RCC 7860 (cell line): ENCODE measurements around the gene SCAMP1.

Experiments used
- DNase-seq: peaks from one replicate; pipeline ENCODE4 v3.0.0-alpha.2; 2015; ENCODE audit warnings: low spot score
- FAIRE-seq: peaks from 2 replicates; lab custom pipeline; 2012; peaks lifted over from hg19 to GRCh38; lab: Jason Lieb, UNC

SCAMP1 gene

DNA sequence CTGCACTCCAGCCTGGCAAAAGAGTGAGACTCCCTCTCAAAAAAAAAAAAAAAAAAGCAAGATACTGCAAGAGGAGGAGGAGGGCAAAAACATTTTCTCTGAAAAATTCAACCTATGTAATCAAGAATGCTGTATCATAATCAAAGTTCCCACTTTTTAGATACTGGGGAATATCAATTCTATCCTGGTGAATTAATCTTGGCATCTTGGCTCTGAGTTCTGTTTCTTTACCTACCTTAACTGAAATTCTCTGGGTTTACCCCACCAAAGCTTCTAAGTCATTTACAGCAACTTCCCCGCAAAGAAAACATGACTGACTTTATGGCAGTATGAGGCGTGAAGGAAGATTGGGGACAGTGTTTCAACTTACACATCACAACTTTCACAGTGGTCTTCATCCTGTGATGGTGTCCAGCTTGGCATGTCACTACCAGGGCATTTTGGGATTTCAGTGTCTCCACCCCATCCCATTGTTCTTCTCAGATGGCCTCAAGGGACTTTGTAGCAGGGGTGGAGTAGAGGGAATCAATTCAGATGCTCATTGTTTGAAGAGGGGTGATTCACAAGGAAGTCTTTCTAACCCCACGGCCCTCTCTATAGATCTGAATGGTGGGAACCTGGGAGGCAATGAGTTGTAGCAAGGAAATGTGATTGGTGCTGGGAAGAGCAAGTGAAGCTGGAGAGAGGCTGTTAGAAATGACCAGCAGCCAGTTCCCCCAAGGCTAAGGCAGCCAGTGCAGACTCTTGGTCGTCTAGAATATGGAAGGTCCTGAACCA lies 130.5 kb downstream of the SCAMP1 start:
- FAIRE-seq, result no peak
- DNase-seq, result no peak

DNA sequence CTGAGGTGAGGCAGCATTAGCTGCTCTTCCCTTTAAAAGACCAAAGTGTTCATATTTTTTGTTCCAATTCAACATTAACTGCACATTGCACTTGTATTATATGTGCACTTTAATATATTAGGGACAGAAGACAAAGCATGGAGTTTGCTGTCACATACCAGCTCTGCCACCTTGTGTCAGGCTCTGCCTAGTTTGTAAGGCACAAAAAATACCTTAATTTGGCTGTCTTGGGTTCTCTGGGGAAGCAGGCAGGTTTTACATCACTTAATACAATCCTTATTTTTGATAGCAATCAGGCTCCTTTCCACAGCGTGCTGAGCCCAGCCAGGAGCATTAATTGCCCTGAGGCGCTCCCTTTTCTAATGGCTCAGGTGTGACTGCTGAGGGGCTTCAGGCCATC lies 131.8 kb downstream of the SCAMP1 start:
- FAIRE-seq (no peak), DNase-seq (no peak)

DNA sequence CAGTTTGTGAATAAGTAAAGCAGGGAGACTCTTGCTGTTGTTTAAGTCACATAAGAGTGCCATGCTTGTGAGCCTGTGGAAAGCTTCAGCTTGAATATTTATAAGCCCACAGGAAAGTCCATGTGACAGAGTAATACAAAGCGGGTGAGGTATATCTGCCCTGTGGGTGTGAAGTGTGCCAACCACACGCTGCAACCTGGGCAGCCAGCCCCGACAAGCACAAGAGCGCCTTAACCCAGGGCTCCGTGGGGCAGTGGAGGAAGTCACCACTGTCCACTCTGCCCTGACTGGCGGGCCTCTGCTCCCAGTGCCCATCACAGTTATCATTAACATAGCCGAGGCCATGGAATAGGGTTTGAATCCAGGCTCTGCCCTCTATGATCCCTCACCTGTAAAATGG lies 132.2 kb downstream of the SCAMP1 start:
- FAIRE-seq, result no peak

DNA sequence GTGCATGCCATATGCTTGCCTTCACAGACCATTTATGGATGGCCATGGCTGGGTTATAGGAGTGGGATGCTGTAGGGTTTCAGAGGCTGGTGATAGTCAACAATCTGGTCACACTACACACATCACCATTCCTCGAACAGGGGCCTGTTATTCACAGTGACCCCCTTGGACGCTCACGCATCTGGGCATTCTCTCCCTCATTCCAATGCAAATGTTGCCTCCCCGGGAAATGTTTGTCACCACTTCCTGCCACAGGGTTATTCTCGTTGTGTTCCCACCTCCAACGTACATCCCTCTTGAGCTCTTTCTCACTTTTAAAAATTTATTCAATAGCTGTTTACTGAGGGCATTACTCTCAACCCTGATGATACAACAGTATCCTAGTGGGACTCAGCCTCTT lies 135.4 kb downstream of the SCAMP1 start:
- FAIRE-seq (no peak), DNase-seq (no peak)

More for the DNA sequence above, 132.2 kb downstream of the SCAMP1 start:
- DNase-seq, result no peak

DNA sequence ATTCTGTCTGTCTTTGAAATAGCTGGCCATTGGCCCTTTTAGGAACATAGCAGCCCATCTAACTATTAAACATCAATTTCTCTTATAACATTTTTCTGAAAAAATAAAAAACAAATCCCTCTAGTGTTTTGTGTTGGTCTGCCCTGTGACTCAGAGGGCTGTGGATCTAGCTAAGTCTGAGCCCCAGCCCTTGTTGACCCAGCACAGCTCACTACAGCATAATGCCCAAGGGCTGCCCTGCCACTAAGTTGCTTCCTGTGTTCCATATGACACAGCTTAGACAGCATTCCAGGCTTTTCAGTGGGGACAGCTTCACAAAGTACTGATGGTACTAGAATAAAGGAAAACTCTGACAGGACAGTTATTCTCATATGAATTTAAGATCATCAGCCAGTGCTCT lies 136.0 kb downstream of the SCAMP1 start:
- DNase-seq, result no peak
- no peak for FAIRE-seq

DNA sequence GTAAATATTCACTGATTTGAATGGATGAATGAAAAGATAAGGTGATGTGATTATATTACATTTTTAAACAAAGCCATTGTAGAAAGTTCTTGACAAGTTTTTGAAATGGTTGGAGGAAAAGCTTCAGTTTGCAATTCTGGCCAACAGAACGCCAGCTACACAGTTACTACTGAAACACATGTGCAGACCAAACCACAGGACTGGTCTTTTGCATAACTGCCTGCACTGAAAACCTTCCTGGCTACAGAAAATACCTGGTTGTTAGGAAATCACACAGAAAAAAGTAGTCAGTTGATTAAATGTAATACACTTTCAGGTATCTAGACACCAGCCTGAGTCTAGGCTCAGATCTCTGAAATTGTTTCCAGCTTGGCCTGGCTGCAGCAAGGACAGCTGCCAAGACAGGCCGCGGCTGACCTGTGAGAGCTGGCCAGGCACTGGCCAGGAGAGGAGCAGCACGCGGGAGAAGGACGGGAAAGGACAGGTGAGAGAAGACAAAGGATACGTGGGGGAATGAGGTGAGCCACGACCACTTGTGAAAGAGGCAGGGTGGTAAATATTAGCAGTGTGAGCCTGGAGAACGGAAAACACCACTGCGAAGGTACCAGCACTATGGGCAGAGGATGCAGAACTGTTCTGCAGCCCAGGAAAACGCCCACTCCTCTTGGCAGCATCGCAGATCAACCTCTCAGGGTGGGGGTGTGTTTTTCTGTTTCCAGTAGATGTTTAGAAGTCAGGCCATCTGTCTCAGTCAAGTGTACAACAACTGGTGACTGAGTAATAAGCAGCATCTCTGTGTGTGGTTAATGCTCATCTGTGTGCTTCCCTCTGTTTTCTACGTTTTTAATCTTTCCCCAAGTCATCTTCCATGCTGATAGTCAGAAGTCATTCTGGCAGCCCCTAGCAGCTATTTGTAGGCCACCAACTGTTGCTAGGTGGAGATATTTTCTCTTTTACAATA lies 137.4 kb downstream of the SCAMP1 start:
- FAIRE-seq, result no peak
- no peak for DNase-seq

DNA sequence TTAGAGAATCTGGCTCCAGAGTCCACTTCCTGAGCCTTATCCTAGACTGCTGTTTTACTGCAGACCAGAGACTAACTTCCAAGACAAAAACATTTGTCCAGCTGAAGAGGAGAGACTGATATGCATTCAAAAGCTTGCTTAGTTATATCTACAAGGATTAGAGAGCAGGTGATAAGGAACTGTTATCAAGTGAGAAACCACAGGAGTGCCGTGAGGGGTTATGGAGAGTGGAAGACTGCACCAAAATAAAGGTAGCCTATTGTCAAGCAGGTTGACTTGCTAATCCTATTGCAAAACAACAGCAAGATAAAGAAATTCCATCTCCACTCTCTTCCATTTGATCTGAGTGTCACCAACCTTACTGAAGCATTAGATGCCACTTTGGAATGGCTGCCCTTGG lies 139.1 kb downstream of the SCAMP1 start:
- no peak for FAIRE-seq
- no peak for DNase-seq

DNA sequence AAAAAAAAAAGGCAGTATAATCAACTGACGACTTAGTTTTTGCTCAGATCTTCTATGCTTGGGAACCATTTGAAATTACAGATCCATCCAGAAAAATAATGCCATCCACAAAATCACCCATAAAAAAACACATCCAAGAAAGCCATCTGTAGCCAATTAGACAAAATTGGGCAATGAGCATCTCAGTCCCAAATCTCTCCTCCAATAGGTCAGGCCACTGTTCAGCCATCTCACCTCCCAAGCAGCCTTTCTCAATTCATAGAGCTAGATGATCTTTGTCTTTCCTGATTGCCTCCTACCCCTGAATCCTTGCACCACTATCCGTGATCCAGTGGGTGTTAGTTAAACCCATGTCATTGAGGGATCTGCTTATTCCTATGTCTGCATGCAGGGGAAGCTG lies 139.6 kb downstream of the SCAMP1 start:
- FAIRE-seq, result no peak
- DNase-seq, result no peak

DNA sequence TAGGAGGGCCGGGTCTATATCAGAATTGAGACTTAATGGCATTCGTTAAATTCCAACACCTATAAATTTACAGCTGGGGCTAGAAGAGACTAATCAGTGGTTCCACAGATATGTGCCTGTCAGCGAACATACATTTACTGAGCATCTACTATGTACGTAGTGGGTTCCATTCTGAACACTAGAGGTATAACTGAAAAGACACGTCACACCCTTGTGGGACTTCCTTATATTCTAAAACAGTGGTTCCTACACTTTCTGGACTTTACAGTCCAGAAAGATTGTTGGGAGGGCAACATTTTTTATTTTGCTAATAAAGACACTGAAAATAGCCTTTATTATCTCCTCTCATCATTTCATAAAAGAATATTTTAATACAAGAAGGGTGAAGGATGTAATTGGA lies 140.5 kb downstream of the SCAMP1 start:
- no peak for FAIRE-seq
- DNase-seq, result no peak

DNA sequence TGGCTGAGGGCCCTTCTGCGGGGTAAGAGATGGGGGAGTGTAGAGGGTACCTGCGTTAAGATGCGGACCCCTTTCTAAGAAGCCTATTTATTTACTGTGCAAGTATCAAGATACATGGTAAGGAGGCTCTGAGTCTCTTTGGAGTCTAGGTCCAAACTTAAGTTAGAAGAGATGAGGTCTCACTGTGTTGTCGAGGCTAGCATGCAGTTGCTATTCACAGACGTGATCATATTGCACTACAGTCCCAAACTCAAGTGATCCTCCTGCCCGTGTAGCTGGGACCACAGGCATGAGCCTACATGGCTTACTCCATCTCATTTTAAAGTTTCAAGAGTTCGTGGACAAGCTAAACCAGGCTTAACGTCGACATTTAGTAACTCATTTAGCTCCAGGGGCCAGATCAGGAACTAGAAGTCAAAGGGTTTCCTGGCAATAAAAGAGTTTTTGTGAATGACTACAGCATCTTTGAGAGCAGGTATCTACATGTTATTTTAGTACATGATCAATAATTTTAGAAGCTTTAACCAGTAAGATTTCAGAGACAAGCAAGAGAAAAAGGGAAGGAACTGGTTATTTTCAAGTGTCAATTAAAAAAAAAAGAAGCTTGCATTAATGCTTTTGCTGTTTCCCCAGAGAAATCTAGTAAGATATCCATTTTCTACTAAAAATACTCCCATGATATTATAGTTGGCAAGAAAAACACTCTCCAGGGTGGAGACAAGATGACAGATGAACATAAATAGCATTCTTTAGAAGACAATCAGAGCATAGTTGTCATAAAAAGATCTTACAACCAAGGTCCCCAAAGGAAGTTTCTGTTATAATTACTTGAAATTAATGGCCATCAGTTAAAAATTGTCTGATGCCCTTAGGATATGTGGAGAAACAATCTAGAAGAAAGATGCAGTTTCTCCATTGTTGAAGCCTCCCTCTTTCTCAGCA lies 141.3 kb downstream of the SCAMP1 start:
- DNase-seq, result no peak
- no peak for FAIRE-seq

DNA sequence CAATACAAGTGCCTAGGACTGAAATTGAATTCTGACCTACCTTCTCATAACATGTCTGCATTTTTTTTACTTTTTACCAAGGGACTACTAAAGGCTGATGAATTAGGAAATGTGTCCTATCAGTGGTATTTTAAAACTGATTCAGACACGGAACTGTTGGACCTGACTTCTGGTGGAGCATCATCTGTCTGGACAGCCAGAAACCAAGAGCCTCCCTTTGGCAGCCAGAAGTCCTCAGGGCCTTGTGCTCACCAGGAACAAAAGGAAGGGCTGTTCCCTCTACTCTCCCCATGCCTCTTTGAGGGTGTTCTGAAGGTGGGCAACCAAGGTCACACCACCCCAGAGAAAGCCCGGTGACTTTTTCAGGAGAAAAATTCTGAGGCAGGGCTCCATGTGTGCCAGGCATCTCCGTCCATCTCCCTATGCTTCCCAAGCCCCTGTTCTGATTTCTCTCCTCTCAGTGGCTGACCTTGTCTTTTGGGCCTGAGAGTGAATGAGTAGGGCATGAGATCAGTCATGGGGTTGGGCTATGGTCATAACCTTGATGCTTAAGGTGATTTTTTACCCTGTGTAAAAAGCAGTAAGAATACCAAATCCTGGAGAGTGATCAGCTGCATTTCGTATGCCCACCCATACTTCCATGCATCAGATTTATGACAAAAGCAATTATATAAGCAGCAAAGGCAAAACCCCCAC lies 143.7 kb downstream of the SCAMP1 start:
- no peak for FAIRE-seq
- DNase-seq, result no peak

DNA sequence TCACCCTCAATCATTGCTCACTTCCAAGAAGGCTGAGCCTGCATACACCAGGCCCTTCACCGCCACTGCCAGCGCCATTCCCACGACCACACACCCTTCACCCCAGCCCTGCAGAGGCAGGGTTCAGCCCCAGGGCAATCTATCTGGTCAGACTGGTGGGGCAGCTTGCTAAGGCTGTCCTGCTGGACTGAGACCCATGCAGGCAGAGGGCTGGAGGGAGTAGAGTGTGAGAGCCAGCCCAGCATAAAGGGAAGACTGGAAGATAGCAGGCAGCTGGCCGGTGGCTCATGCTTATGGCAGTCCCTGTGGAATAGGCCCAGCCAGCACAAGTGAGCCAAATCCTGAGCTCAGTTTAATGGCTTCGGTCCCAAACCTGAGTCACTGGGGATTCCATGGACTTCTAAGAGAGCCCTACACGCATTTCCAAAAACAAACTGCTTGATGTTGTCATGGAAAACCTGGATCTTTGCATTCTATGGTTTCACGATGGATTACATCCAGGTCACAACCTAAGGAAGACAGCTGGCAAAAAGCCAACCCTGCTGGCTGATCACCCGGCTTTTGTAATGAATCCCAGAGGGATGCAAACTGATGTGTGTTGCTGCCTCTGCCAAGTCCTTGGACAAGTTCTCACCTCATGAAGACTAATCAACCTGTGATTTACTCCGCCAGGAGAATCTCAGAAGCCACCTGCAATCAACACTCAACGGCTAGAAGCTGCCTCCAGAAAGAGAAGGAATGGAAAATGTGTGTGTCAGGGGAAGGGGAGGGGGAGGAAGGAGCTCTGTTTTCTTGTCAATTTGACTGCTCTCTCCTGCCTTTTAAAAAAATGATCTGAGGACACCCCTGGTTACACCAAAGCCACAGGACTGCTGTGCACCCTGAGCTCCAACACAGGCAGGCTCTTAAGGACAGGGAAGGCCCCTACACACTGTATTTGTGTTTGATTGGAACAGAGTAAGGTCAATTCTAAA lies 144.6 kb downstream of the SCAMP1 start:
- FAIRE-seq (no peak), DNase-seq (peak; percentile 72)

DNA sequence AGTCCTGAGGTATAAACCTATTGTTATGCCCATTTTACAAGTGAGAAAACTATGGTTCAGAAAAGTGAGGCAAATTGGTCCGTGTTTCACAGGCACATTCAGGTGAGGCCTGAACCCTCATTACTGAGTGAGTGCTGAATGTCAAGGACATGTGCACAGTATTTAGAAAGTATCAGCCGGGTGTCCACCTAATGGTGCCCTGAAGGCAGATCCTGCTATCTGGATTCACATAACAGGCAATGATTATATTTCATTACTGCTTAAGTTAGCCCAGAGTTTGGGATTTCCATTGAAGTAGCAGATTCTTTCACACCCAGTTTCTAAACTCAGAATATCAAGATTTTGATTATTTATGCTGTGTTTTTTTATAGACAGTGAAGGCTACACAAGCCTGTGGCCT lies 145.4 kb downstream of the SCAMP1 start:
- DNase-seq (no peak), FAIRE-seq (no peak)

DNA sequence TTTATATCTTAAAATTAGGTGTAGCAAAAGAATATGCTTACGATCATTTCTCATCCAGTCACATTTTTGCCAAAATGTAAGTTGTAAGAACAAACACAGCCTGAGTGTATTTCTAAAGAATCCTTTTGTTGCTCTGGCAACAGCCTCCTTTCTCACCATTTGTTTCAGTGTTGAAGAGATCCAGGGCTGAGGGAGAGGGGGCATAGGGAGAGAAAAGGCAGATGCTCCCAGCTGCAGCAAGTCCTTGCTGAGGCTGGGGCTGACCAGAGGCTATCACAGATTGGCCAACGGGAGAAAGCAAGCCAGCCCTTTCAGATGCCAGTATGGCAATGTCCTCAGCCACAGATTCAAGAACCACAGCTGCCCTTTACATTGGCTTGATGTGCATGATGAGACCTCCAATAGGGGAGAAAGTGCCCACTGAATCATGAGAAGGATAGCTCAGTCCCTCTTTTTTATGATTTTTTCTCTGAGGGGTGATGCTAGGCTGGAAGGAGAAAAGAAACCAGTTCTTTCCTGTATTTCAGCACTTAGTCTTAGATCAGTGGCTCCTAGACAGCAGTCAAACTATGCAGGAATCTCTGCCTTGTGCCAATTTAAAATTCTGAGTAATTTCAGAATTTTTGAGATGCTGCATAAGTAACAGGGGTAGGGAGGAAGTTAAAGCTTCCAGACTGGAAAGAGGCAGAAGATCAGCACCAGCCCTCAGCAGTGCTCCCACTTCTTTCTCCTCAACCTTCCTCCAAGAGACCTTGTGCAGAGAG lies 146.0 kb downstream of the SCAMP1 start:
- FAIRE-seq (no peak), DNase-seq (no peak)

DNA sequence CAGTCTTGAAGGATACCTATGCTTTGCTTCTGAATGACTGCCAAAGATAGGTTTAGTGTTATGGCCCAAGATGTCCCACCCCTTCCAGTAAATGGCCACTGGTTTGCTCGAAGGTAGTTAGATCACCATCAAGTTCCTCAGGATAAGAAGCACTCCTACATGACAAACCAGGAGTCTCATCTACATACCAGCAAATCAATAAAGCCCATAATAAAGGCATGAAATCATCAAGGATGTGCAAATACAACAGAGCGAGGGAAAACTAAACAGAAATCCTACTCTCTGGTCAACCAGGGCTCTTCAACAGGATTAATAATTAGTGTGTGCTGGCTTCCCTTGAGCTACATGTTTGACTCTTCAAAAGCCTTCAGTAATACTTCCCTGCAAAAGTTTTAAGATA lies 147.1 kb downstream of the SCAMP1 start:
- DNase-seq (no peak), FAIRE-seq (no peak)

DNA sequence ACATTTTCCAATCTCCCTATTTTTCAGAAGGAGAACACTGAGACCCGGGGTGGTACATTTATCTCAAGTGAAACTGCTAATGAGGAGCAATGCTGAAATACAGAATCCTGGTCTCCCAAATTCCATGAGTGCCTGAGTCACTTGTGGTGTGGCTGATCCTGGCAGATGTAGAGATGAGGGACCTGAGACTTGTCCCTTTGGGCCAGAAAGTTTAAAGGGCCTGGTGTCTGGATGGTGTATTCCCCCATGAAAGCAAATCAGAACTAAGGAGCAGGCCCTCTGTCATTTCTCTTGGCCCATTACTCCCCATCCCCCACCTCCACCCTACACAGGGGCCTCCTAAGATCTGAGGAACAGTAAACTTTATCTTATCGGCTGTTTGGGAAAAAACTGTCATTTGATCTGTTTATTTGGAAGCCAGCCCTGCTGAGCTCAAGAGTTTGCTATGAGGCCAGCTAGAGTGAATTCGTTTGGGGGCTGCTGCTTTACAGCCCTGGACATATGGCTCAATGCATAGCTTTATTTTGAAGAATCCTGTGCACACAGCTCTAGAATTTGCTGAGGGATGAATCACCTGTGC lies 147.9 kb downstream of the SCAMP1 start:
- DNase-seq, result no peak
- no peak for FAIRE-seq

DNA sequence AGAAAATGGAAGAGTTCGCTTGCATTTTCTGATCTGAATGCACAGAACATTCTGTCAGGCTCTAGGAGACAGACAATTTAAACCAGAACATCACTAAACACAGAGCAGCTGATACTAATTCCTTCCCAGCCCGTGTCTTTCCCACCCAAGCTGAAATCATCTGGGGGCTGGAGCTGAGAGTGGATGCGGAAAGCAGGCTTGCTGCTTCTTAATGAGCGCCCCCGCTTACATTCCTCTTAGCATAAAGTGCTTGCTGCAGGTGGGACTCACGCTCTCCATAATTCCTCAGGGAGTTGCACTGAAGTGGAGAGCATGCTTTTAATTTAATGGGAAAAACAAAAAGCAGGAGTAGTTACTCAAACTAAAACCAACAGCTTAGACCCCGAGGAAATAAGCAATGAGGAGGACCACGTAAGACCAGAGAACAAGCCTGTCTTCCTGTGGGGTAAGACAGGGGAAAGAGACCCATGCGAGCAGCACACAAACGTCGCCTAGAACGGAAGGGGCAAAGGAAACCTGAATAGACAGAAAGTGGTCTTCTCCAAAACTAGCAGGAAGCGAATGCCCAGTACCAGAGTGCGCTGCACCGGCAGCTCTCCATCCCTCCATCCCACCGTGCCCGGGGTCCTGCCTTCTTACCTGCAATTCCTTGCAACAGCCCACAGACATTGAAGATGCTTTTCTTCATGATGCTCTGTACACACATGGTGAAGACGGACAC lies 148.9 kb downstream of the SCAMP1 start:
- FAIRE-seq, result no peak
- no peak for DNase-seq
